ENCODE data around the gene BCL2L12.

The BCL2L12 gene

DNA sequence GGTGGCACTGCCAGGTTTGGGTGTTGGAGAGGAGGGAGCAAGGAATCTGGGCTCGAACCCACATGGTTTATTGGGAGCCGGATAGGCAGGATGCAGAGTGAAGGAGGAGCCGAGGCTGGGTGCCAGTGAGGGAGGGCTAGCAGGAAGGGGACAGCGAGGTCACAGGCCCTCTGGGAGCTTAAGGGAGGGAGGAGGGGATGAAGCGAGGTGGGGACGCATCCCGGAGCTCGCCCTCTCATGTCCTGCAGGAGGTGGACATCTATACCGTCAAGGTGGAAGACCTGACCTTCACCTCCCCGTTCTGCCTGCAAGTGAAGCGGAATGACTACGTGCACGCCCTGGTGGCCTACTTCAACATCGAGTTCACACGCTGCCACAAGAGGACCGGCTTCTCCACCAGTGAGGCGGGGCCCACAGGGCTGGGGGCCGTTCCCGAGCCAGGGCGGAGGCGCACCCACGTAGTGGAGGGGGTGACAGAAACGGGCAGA lies 20.2 kb downstream of the BCL2L12 start:
- no peak for DNase-seq

DNA sequence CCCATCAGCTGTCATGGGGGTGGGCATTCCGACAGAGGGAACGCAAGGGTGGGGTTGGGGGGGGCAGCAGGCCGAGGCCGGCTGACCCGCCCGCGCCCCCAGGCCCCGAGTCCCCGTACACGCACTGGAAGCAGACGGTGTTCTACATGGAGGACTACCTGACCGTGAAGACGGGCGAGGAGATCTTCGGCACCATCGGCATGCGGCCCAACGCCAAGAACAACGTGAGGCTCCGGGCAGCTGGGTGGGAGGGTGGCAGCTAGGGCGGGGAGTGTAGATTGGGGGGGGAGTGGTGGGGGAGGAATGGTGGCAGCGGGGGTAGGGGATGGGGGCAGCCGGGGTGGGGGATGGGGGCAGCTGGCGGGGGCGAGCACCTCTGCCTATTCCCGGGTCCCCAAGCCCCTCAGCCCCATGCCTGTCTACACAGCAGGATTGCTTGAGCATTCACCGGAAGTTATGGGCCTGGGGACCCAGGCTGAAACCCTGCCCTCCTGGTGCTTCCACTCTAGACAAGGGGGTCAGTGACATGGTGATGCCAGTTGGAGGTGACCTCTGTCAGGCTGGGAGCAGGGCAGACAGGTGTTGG lies 20.9 kb downstream of the BCL2L12 start:
- DNase-seq: no peak

DNA sequence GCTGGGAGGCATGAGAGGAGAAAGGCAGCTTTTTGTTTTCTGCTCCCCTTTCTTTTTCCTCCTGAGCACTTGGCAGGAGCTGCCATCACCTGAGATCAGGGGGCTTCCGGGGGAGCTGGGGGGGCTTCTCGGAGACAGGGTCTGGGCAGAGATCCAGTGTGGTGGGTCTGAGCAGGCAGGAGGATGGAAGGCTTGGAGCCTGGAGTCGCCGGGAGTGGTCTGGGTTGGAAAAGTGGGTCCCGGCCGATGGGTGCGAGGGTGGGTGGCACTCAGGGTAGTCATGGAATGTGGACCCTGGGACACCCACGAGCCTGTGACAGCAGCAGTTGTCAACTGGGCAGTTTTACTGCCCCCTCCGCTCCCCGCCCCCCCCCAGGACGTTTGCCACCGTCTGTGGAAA lies 21.4 kb downstream of the BCL2L12 start:
- DNase-seq: no peak

DNA sequence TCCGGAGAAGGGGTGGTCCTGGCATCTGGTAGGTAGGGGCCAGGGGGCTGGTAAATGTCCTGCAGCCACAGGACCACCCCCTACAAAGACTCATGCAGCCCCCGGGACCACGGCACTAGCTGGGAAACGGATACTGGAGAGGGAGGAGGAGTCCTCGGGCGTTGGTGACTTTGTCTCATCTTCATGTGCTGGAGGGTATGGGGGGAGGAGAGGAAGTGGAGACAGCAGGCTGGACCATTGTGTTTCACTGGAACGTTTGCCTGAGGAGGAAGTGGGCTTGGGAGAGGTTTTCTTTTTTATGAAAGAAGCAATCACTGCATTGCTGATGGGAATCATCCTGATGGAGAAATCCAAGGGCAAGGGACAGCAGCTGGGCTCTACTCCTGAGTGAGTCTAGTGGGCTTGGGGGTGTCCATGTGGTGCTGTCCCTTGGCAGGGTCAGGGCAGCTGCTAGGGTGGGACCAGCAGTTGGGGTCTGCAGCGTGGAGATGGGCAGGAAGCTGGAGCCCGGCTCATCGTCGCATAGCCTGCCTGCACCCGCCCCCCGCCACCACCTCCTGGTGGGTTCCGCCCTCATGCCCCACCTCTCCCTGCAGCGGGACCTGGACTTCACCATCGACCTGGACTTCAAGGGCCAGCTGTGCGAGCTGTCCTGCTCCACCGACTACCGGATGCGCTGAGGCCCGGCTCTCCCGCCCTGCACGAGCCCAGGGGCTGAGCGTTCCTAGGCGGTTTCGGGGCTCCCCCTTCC lies 22.0 kb downstream of the BCL2L12 start:
- DNase-seq: no peak

DNA sequence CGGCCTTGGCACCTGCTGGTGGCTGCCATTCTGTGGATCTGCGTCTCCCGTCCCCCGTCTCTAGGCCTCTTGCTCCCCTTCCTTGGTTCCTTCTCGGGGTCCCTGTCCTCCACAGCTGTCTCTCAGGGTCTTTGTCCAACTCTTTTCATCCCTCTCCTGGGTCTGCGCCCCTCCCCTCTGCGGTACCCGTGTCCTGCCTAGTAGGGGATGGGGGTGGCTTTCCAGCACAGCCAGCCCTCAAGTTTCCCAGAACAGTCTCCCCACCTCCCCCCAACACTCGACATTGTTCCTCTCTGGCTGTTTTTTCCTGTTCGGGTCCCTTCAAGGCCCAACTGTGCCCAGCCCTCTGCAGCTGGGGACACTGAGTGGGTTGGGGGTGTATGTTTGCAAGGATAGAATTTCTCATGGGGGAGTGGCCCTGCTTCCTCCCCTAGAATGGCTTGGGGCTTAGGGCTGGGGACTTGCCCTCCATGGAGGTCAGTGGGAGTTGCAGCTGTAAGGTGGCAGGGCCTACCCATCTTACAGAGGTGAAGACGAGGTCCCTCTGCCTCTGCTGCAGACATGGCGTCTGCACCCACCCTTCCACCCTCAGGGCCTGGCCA lies 22.9 kb downstream of the BCL2L12 start:
- no peak for DNase-seq

DNA sequence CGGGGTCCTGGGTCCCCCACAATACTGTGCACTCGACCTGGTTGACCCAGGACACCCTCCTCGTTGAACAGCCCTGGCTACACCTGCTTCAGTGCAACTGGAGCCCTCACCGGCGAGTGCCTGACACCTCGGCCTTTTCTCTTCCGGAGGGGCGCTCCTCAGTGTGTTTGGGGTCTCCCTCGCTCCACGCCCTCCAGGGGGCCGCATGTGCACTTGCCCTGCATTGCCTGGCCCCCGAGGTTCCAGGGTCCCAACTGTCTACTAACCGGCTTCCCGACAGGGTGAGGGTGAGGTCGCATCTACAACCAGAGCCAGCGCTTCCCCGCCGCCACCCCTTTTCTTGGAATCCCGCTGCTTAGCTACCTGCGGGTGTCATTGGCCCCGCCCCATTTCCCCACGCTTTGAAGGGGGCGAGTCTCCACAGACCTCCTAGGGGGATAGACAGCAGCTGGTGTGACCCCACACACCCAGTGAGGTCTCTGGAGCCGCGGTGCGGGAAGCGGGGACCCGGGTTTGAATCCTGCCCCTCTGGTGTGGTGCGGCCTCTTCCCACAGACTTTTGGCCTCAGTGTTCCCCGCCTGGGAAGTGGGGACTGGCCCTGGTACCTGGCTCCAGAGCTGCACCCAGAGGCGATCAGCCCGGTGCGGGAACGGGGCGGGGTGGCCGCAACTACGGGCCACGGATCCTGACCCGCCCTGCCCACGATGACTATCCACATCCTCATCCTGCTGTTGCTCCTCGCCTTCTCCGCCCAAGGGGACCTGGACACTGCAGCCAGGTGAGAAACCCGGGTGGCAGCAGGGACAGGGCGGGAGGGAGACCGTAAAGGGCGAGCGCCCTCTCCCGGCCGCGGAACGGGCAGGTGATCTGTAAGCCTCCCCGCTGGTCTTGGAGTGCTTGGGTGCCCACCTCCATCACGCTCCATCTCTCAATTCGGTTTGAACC lies 23.7 kb downstream of the BCL2L12 start, which contains the start of gene ADM5:
Gene ADM5 (plus strand): TSS at position 462 of the 946 bp plus-strand sequence. CDS start 244 bp downstream, at position 706.
- no peak for DNase-seq

DNA sequence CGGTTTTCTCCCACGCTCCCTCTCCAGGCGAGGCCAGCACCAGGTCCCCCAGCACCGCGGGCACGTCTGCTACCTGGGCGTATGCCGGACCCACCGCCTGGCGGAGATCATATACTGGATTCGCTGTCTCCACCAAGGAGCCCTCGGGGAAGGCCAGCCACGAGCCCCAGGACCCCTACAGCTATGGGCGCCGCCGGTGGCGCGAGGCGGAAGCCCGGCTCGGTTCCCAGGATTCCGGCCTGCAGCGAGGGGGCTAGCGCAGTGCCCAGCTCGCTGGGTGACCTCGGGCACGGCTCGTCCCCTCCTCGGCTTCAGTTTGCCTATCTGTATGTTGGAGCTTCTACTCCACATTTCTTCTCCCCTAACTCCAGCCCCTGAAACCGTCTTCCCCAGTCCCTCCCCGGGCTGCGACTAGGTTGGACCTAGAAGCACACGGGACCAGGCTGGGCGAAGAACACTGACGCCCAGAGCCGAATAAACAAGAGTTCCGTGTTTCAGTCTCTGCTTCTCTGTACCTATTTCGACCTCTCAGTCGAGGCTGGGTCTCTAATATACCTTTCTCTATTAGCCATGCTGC lies 24.4 kb downstream of the BCL2L12 start:
- DNase-seq: no peak

DNA sequence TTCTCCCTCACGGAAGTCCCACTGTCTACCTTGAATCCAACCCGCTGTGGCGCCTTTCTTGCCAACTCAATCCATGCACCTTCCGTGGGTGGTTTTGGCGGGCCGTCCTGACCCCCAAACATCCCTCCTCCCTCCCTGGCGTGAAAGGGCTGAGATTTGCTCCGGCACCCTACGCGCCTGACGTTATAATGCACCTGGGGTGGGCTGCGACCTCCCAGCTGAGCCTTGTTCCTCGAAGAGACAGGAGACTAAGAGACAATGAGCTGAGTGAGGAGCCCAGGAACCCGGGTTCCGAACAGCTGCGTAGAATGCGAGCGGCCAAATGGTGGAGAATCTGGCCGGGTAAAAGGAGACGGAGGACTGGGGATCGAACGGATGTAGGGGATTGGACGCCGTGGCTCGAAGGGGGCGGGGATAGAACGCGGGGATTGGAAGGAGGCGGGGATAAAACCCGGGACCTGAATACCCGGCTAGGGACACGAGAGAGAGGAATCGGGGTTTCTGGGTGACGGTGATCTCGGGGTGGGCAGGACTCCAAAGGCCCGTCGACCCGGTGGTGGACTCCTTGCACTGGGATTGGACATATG lies 25.0 kb downstream of the BCL2L12 start, which contains the start of gene CPT1C:
Gene CPT1C (plus strand): TSS at position 461 of the 587 bp plus-strand sequence. CDS start 1,137 bp downstream, outside the sequence.
- peak; percentile 86 for DNase-seq

DNA sequence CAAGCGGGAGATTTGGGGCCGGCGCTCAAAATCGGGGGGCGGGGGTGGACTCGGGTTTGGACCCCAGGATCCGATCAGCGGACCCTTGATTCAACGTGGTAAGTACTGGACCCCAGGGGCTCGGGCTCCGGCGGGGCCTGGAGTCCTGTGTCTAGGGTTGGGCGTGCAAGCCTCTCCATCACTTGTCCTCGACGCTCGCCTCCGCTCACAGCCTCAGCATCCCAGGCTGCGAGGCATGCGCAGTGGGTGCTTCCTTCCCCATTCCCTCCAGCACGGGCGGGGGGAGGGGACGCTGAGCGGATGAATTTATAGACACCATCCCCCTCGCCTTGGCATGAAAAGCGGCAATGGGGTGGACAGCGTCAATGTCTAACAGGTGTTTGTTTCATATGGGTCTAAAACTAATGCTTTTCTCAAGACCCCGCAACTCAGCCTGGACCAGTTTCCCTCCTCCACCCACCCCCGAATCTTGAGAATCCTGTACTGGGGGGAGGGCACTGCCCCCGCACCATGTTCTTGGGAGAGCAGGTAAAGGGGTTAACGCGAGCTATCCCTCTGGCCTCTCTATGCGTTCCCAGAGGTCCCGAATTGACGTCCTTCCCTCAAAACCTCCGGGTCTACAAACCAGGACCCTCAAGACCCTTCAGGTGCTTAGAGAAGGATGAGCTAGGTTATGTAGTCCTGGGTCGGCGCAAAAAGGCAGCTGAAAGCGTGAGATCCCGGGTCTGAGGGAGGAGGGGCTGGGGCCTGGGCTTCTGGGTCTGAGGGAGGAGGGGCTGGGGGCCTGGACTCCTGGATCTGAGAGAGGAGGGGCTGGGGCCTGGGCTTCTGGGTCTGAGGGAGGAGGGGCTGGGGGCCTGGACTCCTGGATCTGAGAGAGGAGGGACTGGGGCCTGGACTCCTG lies 25.8 kb downstream of the BCL2L12 start:
- DNase-seq: peak; percentile 85

DNA sequence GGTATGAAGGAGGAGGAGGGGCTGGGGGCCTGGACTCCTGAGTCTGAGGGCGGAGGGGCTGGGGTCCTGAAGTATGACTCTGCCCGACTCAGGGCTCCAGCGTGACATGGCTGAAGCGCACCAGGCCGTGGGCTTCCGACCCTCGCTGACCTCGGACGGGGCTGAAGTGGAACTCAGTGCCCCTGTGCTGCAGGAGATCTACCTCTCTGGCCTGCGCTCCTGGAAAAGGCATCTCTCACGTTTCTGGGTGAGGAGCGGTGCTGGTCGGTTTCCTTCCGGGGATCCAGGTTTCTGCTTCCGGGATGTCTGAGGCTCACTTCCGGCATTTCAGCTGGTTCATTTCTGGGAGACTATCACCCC lies 26.4 kb downstream of the BCL2L12 start:
- DNase-seq: no peak

DNA sequence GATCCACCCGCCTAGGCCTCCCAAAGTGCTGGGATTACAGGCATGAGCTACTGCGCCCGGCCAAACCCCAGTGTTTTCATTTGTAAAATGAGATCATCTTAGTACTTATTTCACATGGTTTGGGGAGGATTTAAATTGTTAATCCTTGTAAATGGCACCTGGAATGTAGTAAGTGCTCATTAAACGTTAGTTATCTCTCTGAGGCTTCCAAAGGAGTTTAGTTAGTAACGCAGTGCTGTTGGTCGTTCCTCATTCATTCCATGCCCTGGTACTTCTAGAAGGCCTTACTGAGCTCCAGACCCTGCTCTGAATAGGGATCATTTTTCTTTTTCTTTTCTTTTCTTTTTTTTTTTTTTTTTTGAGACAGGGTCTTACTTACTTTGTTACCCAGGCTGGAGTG lies 30.4 kb downstream of the BCL2L12 start:
- DNase-seq: no peak

DNA sequence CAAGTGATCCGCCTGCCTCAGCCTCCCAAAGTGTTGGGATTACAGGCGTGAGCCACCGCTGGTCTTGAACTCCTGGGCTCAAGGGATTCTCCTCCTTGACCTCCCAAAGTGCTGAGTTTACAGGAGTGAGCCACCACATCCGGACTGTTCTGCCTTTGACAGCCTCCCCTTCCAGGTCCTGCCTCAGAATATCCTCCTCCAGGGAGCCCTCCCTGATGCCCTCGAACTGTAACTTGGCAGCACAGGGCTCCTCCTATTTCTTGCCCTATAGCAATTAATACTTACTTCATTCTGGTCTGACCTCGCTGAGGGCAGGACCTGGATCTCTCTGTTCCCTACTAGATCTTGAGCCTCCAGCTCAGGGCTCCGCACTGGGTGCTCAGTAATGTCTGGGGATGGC lies 31.1 kb downstream of the BCL2L12 start:
- no peak for DNase-seq

DNA sequence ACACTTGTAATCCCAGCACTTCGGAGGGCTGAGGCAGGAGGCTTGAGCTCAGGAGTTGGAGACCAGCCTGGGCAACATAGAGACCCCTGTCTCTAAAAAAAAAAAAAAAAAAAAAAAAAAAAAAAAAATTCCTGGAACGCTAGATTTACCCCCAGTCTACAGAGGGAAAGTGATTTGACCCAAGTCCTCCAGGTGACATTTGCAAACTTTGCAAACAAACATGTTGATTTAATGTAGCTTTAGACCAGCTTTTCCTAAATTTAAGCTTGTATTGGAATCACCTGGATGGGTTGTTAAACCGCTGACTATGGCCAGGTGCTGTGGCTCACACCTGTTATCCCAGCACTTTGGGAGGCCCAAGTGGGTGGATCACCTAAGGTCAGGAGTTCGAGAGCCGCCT lies 33.6 kb downstream of the BCL2L12 start:
- DNase-seq: no peak

DNA sequence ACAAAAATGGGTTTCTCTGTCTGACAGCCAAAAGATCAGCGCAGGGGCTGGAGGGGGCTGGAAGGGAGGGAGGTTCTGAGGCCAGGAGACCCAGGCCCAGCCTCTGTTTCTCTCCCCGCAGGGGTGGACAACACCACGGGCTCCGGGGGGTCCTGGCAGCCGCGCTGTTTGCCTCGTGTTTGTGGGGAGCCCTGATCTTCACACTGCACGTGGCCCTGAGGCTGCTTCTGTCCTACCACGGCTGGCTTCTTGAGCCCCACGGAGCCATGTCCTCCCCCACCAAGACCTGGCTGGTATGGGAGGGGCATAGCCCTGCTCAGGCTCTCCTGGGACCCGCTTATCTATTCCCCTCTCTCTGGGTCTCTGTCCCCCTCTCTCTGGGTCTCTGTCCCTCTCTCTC lies 34.8 kb downstream of the BCL2L12 start:
- DNase-seq: no peak

DNA sequence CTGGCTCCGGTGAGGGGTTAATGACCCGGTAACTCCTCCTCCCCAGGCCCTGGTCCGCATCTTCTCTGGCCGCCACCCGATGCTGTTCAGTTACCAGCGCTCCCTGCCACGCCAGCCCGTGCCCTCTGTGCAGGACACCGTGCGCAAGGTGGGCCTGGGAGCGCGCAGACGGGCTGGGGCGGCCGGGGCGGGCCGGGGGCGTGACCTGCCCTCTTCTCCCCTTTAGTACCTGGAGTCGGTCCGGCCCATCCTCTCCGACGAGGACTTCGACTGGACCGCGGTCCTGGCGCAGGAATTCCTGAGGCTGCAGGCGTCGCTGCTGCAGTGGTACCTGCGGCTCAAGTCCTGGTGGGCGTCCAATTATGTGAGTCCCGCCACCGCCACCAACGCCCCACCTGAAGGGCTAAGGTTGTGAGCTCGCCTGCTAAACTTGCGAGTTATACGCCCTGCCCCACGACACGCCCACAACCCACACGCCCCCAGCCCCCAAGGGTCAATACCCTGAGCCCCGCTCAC lies 35.6 kb downstream of the BCL2L12 start:
- DNase-seq: no peak

DNA sequence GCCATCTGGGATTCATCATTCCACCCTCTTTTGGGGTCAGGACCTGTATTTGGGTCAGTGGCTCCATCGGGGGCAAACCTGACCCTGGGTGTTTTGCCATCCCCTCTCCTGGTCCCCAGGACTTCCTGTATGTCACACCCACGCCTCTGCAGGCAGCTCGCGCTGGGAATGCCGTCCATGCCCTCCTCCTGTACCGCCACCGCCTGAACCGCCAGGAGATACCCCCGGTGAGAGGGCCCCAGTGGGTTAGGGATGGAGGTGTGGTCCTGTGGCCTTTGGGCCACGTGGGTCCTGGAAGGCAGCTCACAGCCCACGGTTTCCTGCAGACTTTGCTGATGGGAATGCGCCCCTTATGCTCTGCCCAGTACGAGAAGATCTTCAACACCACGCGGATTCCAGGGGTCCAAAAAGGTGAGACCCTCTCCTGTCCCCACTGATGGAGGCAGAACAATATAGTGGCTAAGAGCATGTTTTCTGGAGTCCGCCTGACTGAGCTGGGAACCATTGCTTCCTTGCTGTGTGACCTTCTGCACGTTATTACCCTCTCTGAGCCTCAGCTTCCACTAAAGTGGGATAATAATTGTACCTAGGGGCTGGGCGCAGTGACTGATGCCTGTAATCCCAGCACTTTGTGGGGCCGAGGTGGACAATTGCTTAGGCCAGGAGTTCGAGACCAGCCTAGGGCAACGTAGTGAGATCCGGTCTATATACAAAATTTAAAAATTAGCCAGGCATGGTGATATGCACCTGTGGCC lies 39.3 kb downstream of the BCL2L12 start:
- no peak for DNase-seq

DNA sequence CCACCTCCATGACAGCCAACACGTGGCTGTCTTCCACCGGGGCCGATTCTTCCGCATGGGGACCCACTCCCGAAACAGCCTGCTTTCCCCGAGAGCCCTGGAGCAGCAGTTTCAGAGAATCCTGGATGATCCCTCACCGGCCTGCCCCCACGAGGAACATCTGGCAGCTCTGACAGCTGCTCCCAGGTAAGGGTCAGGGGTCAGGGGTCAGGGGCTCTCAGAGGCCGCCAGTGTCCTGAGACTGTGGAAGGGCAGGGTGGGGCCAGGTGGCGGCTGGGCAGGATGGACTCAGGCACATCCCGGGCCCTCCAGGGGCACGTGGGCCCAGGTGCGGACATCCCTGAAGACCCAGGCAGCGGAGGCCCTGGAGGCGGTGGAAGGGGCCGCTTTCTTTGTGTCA lies 40.2 kb downstream of the BCL2L12 start:
- no peak for DNase-seq

DNA sequence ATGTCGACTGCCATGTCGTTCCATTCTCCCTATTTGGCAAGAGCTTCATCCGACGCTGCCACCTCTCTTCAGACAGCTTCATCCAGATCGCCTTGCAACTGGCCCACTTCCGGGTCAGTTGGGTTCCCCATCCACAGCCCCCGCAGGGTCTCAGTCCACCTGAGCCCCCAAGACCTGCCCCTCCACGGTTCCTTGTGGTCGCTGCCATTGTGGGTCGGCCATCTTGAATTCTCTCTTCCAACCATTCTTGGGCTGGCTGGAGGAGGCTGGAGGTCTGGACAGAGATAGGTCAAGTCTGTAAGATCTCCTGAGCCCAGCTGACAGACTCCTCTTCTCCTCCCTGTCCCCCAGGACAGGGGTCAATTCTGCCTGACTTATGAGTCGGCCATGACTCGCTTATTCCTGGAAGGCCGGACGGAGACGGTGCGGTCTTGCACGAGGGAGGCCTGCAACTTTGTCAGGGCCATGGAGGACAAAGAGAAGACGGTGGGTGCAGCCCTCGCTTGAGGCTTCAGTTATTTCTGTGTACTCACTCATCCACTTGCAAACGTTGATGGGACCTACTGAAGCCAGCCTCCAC lies 44.7 kb downstream of the BCL2L12 start:
- no peak for DNase-seq

DNA sequence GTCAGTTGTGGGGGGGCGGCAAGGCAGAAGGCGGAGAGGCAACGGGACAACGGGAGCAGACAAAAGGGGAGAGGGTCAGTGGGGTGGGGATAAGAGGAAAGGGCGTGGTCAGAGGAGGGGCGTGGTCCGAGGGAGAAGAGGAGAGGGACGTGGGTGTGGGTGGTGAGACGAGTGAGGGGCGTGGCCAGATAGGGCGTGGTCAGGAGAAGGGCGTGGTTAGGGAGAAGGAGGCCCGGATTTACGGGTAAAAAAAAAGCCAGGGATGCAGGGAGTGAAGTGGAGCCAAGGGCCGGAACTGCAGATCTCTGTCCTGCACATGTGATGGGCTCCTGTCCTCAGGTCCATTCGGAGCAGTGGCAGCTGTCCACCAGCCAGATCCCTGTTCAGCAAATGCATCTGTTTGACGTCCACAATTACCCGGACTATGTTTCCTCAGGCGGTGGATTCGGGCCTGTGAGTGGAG lies 46.7 kb downstream of the BCL2L12 start:
- DNase-seq: no peak

Data from fibroblast of skin of abdomen (primary cell).